HL-60 (cell line): ENCODE data around the gene C20orf96.
A peak's percentile ranks its signal among the peaks of the same experiment; 100 is the strongest.
"Not testable (repeated sequence)": the region's sequence is repeated elsewhere in the genome, so short reads cannot be mapped to it uniquely, and the experiment has no call there.

Experiments used
- DNase-seq, 2 experiments: peaks; one replicate each; pipeline ENCODE4 v3.0.0-alpha.2; 2010 to 2020; ENCODE audit warnings: low read depth in 1 of 2, low spot score in 1 of 2
- H3K27ac ChIP-seq: fragments of 250-450 bp; sonication (Bioruptor Pico); replicated peaks from 2 replicates; pipeline ENCODE4 v1.5.1; 2020; ENCODE audit warnings: mild to moderate bottlenecking, moderate library complexity
- H3K27me3 ChIP-seq: fragments of 250-450 bp; sonication (Bioruptor Pico); 2 replicates; pipeline ENCODE4 v1.5.1; 2021; ENCODE audit warnings: mild to moderate bottlenecking, moderate library complexity; ENCODE audit not compliant: insufficient read depth, poor library complexity, severe bottlenecking
- H3K4me3 ChIP-seq: replicated peaks from 2 replicates; pipeline ENCODE4 v1.5.1; 2011; ENCODE audit warnings: mild to moderate bottlenecking, control low read depth, low read length; ENCODE audit not compliant: insufficient read depth
- CTCF ChIP-seq: IDR thresholded peaks from one replicate; pipeline ENCODE4 v1.5.1; 2011; ENCODE audit warnings: low read length, control low read depth, inconsistent platforms; ENCODE audit not compliant: insufficient read depth
- GABPA ChIP-seq: IDR thresholded peaks from 2 replicates; pipeline ENCODE4 v1.6.1; 2012; ENCODE audit warnings: low read depth
- POLR2AphosphoS5 ChIP-seq: IDR thresholded peaks from 2 replicates; pipeline ENCODE4 v1.6.1; 2012; ENCODE audit warnings: low read depth
- SPI1 ChIP-seq: IDR thresholded peaks from 2 replicates; pipeline ENCODE4 v1.6.1; 2012; ENCODE audit warnings: low read depth, mild to moderate bottlenecking, borderline replicate concordance
- TF ChIP-seq, protein P1 (sequence below): IDR thresholded peaks from 2 replicates; pipeline ENCODE4 v1.6.1; 2012; ENCODE audit warnings: low read depth; ENCODE audit not compliant: insufficient replicate concordance

C20orf96 gene

DNA sequence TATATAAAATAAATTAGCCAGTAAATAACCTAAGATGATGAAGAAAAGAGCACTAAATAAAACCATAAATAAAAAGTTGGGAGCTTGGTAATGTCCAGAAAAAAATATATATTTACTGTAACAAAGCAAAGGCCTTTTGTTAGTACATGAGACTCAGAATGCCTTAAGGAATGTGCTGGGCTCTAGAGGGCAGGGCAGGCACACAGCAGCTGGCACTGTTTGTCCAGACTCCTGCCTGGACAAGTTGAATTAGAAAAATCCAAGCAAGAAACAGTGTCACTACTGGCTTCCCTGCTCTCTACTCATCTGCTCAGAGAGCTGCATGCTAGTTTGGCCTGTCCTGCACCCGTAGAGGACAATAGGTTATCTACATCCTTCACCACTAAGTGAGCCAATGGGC, 54.7 kb downstream of the C20orf96 start:
- DNase-seq = no peak
- TF ChIP-seq, protein P1, sequence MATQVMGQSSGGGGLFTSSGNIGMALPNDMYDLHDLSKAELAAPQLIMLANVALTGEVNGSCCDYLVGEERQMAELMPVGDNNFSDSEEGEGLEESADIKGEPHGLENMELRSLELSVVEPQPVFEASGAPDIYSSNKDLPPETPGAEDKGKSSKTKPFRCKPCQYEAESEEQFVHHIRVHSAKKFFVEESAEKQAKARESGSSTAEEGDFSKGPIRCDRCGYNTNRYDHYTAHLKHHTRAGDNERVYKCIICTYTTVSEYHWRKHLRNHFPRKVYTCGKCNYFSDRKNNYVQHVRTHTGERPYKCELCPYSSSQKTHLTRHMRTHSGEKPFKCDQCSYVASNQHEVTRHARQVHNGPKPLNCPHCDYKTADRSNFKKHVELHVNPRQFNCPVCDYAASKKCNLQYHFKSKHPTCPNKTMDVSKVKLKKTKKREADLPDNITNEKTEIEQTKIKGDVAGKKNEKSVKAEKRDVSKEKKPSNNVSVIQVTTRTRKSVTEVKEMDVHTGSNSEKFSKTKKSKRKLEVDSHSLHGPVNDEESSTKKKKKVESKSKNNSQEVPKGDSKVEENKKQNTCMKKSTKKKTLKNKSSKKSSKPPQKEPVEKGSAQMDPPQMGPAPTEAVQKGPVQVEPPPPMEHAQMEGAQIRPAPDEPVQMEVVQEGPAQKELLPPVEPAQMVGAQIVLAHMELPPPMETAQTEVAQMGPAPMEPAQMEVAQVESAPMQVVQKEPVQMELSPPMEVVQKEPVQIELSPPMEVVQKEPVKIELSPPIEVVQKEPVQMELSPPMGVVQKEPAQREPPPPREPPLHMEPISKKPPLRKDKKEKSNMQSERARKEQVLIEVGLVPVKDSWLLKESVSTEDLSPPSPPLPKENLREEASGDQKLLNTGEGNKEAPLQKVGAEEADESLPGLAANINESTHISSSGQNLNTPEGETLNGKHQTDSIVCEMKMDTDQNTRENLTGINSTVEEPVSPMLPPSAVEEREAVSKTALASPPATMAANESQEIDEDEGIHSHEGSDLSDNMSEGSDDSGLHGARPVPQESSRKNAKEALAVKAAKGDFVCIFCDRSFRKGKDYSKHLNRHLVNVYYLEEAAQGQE = no peak
- TF ChIP-seq GABPA = no peak
- no peak overlapping the region for H3K27ac ChIP-seq
- no peak overlapping the region for H3K4me3 ChIP-seq
- H3K27me3 ChIP-seq = no peaks in the 10 kb centered on the region

GRCh38 chr20:227439-228105, 63.0 kb downstream of the C20orf96 start:
- H3K4me3 ChIP-seq = no peak overlapping the region
- no peaks in the 10 kb centered on the region for H3K27me3 ChIP-seq
- DNase-seq = peak; percentile 18 to 68
- TF ChIP-seq CTCF (no peak), SPI1 (peak; percentile 43; the same call in 1 of the 2 replicates)
- peak overlapping the region; percentile 65 for H3K27ac ChIP-seq

GRCh38 chr20:226958-227357, 63.6 kb downstream of the C20orf96 start, which contains the start of gene DEFB129:
Gene DEFB129 (plus strand): TSS chr20:227258. CDS start chr20:227289, 31 bp downstream.
- peak within 1 kb of the TSS; percentile 65 for H3K27ac ChIP-seq
- no peak for DNase-seq
- TF ChIP-seq GABPA (no peak), POLR2AphosphoS5 (no peak), CTCF (no peak), SPI1 (no peak)
- TF ChIP-seq, protein P1 = no peak
- no peaks in the 10 kb centered on the region for H3K27me3 ChIP-seq
- no peak within 1 kb of the TSS for H3K4me3 ChIP-seq

- H3K27ac ChIP-seq, H3K27me3 ChIP-seq, DNase-seq, H3K4me3 ChIP-seq: not testable (repeated sequence)
These were observed 64.7 kb downstream of the C20orf96 start for GRCh38 chr20:225879-226278.

DNA sequence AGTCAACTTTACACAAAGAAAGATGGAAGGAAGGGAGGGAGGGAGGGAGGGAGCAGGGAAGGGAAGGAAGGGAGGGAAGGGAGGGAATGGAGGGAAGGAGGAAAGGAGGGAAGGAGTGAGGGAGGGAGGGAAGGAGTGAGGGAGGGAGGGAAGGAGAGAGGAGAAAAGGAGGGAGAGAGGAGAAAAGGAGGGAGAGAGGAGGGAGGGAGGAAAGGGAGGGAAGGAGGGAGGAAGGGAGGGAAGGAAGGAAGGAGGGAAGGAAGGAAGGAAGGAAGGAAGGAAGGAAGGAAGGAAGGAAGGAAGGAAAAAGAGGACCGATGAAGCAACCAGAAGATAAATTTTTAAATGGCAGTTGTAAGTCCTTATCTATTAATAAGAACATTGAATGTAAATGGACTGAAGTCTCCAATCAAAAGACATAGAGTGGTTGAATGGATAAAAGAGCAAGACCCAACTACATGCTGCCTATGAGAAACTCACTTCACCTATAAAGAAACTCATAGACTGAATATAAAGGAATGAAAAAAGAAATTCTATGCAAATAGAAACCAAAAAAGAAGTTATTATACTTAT, 69.2 kb downstream of the C20orf96 start:
- Histone ChIP-seq H3K27ac (no peak overlapping the region), H3K4me3 (no peak overlapping the region), H3K27me3 (no peaks in the 10 kb centered on the region)
- TF ChIP-seq CTCF (no peak), POLR2AphosphoS5 (no peak), SPI1 (no peak), GABPA (no peak)
- TF ChIP-seq, protein P1 = no peak
- DNase-seq = no peak
